HG03066 (cell line): ENCODE data around the gene STMP1.
"Not testable (repeated sequence)": the region's sequence is repeated elsewhere in the genome, so short reads cannot be mapped to it uniquely, and the experiment has no call there.

Source experiments
- ATAC-seq: cut with Tn5 transposase; IDR thresholded peaks from one replicate; pipeline ENCODE4 v1.9.1; 2021; ENCODE audit warnings: low read depth; ENCODE audit not compliant: unreplicated experiment

STMP1 gene

DNA sequence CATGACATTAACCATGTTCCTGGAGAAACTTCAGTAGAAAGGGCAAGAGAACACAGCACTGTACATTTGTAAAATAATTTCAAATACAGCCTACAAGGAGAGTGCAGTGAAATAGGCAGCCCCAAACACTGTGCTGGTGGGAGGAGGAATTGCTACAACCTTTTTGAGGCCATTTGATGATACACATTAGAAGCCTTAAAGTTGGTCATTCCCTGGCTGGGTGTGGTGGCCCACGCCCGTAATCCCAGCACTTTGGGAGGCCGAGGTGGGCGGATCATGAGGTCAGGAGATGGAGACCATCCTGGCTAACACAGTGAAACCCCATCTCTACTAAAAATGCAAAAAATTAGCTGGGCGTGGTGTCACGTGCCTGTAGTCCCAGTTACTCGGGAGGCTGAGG lies 30.3 kb downstream of the STMP1 start:
- ATAC-seq: not testable (repeated sequence)

DNA sequence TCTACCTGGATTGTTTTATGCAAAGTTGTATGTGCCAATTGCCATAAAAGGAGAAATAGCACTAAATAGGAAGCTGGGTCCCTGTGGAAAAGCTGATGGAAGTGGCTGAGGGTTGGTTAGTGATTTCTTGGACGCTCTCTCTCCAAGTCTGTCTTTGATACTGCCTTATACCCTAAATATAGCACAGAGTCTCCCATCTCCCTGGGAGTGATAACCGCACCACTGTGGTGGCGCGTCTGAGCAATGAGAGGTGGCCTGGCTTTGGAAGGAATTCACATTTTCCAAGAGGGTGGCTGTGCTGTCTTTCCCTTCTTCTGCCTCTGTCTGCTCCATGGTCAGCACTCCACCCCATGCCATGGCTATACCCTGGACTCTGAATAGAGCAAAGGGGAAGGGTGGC lies 31.2 kb downstream of the STMP1 start:
- ATAC-seq: no peak

DNA sequence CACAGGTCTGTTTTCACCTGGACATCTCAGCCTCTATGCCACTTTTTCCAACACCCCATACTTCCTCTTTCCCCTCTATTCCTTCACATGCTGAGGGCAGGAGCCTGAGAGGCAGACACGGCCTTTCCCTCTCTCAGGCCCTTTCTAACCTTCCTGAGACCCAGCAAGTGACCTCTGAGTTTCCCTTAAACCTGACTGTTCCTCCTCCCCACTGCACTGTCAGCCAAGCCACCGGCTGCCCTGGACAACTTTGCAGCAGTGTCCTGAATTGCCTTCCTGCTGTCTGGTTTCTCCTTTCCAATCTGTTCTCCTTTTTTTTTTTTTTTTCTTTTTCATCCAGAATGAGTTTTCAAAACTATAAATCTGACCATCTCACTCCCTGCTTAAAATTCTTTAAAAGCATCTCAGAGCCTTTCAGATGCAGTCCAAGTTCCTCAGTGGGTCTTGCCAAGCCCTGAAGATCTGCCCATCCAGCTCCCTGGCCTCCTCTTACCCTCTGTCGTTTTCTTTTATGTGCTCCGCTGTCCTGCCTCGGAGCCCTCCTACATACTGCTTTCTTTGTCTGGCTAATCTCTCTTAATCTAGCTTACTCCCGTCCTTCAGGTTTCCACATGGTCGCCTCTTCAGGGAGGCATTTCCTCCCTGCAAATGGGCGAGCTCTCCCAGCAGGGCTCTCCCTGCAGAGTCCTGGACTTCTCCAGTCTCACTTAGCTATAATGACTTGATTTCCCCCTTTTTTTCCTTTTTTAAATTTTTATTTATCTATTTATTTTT lies 35.1 kb downstream of the STMP1 start:
- ATAC-seq: no peak

DNA sequence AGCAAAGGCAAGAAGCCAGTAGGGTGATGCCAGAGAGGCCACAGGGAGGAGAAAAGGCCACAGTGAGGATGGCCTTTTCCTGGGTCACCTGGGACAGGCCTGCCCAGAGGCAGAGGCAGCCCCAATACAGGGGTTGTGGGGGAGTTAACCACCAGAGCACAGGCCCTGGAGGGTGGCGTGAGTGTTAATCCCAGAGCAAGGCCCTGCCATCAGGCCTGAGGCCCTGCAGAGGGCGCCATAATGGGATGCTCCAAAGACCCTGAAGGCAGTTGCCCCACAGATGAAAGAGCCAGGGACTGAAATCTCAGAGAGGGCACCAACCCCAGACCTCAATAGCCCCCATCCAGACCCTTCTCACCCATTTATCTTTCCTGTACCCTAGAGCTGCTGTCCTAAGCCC lies 41.8 kb downstream of the STMP1 start:
- no peak for ATAC-seq

DNA sequence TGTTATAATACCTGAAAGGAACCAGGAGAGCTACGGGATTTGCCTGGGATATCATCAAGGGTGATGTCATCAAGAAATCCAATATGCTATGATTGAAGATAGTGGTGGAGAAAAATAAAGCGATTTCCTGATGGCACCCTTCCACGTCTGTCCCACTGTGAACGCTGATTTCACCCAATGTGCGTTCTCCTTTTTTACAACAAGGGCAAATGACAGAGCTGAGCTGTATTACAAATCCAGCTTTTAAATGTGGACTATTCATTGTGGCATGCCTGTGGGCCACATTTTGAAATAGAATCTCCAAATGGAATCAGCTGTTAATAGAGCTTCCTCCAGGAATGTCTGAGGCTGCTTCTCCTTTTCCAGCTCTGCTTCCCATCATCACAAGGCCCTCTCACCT lies 42.4 kb downstream of the STMP1 start:
- no peak for ATAC-seq

DNA sequence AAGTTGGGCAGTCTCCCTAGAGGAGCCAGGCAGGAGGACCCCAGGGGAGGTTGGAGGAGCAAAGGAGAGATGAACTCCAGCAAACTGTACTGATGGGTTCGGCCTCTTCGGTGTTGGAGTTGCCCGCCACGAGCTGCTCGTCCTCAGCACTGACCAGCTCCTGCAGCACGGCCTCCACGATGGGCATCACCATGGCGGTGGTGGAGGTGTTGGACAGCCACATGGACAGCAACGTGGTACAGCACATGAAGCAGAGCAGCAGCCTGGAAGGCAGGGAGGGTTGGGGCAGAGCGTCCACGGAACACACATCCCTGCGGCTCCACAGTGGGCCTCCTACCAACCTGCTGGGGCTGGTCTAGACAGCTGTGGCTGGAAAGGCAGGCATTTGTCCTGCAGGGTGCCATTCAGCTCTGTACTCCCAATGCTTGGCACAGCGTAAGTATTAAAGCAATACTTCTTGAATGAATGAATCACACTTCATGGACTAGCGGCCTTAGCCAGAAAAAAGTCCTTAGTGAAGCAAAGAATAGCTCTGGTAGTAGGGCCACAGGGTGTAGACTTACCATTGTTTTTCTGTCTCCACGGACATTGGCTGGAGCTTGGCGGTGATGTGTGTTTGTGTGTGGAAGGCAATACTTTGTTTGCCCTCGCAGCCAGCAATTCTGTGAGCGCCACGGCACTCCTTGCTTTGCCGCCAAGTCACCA lies 43.9 kb downstream of the STMP1 start:
- no peak for ATAC-seq

DNA sequence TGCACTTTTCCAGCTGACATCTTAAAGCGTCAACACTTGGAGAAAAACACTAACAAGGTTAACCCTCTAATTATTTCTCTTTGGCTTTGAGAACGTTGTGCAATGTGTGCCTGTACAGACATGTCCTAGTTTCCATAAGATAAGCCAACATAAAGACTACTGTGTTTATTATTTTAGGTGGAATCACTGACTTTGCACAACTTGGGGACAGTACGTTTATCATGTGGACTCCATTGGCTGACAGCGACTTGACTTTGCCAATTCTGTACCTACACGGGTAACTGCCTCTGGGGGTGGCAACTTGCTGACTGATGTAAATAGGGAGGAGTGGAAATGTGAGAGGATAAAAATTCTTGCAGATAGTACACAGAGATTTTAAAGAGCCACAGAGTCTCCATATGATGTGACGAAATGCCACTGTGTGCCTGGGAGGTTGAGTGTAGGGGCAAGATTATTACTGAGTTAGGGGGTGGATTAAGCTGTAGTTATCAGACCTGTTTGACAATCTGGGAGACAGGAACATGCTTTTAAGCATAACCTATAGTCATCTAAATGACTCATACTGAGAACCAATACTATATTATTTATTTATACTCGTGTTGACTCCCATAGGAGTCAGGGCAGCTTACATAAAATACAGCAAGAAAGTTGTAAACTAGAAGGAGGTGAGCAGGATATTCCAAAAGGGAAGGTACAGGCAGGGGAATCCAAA lies 44.7 kb downstream of the STMP1 start:
- no peak for ATAC-seq

DNA sequence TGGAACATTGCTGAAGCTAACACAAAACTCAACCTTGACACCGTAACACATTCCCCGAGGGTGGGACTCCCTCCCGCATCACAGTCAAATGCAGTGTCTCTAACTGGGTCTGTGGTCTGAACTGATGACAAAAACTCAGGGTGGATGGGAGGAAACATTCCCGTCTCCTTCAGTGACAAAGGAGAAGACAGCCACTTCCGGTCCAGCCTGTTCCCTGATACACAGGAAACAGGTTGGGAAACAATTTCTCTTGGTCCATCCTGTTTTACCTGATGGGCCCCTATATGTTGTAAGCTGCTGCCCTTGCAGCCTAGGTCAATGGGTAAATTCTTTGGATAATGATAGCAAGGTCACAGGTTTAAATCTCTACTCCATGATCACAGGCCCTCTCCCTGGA lies 45.3 kb downstream of the STMP1 start:
- ATAC-seq: no peak

DNA sequence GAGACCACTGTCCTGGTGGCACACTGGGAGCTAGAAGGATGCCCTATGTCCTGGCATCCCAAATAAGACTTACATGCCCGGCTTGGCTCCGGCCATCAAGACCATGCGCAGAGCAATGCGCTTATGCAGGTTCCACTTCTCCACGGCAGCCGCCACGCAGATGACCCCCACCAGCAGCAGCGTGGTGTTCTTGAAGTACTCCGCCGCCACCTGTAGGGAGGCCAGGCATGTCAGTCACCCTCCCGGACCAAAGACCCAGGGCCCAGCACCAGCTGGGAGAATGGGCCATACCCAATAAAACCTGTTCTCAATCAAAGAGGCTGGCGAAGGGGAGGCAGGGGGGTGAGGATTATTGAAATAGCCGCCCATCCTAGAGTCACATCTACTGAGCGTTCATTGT lies 45.7 kb downstream of the STMP1 start:
- ATAC-seq: no peak

DNA sequence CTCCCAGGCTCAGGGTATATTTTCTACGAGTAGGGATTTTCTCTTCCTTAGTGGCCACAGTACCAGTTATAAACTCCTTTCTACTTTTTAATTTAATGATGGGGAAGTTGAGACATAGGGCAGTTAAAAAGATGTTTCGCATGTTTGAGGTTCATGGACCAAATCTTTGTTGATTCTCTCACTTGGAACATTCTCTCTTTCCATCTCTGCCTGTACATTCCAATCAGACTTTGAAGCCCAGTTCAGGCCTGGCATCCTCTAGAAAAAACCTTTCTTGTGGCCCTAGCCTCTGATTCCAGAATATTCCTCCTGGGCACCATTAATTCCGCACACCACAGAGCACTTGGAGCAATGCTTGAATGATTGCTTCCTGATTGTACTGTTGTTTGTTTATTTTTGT lies 47.2 kb downstream of the STMP1 start:
- no peak for ATAC-seq

DNA sequence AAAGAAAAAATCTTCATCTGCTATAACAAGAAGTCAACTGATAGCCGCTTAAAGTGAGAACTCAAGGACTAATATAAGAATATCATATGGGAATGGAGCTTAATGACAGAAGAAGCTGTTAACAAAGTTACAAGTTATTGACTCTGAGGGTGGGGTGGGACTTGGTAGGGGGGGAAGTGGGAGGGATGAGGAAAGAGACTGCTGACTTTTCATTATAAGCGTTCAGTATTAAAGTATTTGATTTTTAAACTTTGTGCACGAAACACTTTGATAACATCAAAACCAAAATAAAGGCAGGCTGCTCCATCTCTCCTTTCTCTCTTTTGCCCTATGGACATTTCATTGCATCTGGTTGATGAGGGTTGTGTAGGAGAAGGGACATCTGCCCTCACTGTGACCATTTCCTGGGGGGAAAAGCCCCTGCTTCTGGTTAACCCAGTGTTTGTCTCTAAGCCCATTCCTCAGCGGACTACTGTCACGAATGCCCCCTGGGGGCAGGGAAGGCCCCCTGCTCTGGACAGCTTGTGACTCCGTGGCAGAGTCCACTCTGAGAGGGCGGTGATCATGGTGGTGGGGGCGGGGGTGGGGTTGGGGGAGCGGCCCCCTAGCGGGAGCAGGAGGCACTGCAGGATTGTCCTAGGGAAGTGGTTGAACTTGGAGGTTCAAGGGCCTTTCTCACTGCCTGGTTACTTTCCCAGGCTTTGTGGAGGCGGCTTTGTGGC lies 48.3 kb downstream of the STMP1 start:
- ATAC-seq: no peak

DNA sequence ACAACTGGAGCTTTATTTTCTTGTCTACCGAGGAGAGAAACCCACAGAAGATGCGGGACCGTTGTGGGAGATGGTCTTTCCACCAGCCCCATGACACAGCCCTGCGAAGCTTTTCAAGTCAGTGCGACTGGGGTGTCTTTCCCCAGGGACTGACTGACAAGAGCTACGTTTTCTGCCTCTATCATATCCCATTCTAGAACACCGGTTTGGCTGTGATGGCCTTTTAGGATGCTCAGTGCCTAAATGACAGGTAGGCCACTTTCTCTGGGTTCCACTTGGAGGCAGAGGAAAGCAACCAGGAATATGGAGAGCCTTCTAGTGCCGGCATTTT lies 48.8 kb downstream of the STMP1 start:
- ATAC-seq: no peak

DNA sequence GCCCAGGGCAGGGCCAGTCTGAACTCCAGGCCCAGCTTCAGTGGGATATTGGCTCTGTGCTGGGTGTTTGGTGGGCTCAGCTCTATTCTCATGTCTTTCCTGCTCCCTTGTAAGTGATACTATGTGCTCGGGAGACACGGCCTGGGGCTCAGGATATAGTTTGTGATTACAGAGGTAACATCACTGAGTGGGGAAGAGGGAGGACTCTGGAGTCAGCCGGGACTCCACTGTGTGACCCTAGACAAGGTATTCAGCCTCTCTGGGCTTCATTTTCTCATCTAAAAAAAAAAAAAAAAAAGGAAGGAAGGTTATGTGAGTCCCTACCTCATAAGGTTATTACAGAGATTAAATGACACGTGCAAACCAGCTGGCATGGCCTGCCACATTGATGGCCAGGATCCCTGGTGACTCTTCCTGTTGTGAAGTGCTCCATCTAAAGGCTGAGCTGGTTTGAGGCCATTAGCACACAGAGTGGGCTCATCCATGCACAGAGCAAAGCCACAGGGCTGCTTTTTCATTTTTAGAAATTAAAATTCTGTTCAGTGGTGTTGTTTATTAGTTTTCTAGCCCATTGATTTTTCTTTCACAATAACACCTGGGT lies 50.0 kb downstream of the STMP1 start:
- ATAC-seq: no peak

DNA sequence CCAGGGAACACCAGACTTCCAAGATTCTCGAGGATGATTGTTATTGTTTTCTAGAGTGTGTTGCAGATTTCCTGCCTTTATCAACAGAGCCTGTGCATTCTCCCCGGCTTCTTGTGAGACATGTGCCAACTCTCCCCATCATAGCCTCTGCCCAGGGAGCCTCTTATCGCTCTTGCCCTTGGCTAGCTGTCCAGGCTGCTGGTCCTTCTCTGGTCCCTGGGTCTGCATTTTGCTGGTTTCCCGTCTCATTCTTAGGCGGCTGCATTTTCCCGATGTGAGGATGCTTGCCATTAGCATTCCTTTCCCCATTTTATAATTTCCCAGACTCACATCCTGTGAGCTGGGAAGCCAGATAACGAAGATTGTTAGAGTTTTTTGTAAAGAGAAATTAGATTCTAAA lies 50.5 kb downstream of the STMP1 start:
- ATAC-seq: no peak

DNA sequence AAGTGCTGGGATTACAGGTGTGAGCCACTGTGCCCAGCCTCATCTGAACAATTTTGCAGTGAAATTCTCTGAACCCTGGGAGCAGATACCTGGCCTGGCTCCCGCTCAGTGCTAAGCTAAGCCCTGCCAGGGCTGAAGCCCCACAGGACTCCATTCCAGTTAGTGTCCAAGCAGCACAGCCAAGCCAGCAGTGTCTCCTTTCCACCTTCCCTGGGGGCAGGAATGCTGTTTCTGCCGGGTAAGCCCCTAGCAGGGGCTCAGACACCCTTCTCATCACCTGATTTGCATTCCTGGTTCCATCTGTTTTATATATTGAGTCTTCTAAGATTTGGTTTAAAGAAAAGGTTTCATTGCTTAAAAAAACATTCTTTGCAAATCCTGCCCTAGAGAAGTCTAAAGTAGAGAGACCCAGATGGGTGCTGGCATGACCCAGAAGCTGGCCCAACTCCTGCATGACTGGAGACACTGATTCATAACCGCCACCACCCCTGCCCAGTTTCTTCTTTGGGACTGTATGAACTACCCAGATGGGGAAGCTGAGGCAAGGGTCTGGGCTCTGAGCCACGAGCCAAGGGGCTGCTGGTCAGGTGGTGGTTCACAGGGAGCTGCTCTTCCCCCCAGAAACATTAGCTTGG lies 51.6 kb downstream of the STMP1 start:
- no peak for ATAC-seq

DNA sequence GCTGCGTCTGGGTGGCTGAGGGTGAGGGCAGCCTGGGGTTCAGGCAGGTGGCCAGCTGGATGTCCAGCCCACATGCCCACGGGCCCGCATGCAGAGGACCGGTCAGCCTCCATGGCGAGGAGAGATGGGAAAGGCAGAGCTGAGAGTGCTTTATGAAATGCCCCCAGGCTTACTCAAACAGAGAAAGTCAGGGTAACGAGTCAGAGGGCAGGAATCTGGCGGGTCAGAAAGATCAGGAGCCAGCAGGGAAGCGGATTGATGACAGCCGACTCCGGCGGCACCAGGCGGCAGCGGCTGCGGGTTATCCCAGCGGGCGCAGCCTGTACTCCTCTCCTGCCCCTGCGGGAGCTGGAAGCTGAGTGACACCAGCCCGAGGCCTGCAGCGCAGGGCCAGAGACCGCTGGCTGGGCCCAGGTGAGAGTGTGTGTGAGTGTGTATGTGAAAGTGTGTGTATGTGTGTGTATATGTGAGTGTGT lies 52.3 kb downstream of the STMP1 start:
- ATAC-seq: no peak

DNA sequence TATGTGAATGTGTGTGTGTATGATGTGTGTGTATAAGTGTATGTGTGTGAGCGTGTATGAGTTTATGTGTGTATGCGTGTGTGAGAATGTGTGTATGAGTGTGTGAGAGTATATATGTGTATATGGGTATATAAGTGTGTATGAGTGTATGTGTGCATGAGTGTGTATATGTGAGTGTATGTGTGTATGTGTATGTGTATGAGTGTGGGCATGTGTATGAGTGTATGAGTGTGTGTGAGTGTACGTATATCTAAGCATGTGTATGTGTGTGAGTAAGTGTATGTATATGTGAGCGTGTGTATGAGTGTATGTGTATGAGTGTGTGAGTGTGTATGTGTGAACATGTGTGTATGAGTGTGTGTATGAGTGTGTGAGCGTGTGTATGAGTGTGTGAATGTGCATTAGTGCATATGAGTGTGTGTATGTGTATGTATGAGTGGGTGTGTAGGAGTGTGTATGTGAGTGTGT lies 52.8 kb downstream of the STMP1 start:
- ATAC-seq: no peak

DNA sequence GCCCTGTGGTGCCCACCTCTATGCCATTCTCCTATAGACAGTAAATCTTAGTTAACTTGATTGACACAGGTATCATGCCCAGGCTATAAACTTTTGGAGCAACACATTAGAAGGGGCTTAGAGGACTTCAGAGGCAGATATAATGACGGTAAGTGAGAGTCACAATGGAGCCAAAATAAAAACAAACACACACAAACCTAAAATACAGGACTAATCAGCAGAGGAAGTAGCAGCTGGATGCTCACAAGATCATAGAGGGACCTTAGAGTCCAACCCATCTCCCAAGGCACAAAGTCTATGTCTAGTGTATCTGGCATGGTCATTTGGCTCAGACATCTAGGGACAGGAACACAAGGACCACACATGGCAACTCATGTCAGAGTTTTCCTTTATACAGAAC lies 53.4 kb downstream of the STMP1 start:
- no peak for ATAC-seq

DNA sequence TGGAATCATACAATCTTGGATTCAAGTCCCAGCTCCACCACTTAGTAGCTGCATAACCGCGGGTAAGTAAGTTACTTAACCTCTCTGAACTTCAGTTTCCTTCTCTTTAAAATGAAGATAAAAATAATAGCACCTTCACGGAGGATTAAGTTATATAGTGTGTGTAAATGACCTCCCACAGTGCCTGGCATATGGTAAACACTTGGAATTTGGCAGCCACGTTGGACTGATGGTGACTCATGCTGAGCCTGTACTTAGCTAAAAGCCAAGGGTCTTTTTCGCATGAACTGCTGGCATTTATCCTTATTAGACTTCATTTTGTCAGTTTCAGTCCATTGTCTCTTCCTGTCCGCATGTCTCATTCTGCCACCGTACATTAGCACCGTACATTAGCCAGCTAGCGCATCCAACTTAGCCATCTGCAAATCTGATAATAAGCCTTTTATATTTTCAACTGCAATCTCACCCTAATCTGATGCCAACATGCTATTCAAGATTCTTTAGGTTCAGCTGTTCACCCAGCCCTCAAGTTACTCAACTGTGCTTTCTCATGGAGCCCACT lies 54.4 kb downstream of the STMP1 start:
- no peak for ATAC-seq

DNA sequence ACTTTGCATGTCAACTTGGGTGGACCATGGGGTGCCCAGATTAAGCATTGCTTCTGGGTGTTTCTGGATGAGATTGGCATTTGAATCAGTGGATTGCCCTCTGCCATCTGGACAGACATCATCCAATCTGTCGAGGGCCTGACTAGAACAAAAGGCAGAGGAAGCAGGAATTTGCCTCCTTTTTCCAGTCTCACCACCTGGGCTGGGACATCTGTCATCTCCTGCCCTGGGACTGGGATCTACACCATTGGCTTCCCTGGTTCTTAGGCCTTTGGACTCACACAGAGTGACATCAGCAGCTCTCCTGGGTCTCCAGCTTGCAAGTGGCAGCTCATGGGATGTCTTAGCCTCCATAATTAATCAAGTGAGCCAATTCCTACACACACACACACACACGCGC lies 55.4 kb downstream of the STMP1 start:
- no peak for ATAC-seq
